ENCODE results near the gene SDHAF4.

SDHAF4 gene

GRCh38 chr6:70622461-70622860 is 55.7 kb downstream of the SDHAF4 start:
- no peak for TF ChIP-seq POLR2AphosphoS5 (IDR thresholded peaks at IDR 0.05; ENCODE audit: low read depth, low read length)
- TF ChIP-seq SPI1 (IDR thresholded peaks at IDR 0.05; ENCODE audit: low read depth, low read length), result no peak
- TF ChIP-seq POLR2A (IDR thresholded peaks at IDR 0.05; ENCODE audit: low read depth, low read length), result no peak
- FAIRE-seq, result no peak
- DNase-seq (ENCODE audit: insufficient read length, low spot score), result no peak

- no peak for TF ChIP-seq POLR2A (IDR thresholded peaks at IDR 0.05; ENCODE audit: low read depth, low read length)
- TF ChIP-seq POU2F2 (IDR thresholded peaks at IDR 0.05; ENCODE audit: low read depth, low read length), result no peak
- TF ChIP-seq POLR2AphosphoS5 (IDR thresholded peaks at IDR 0.05; ENCODE audit: low read depth, low read length), result no peak
- TF ChIP-seq PAX5 (IDR thresholded peaks at IDR 0.05; ENCODE audit: insufficient read depth, low read length, severe bottlenecking), result no peak
- TF ChIP-seq TAF1 (IDR thresholded peaks at IDR 0.05; ENCODE audit: low read depth, low read length), result no peak
- no peak for TF ChIP-seq SPI1 (IDR thresholded peaks at IDR 0.05; ENCODE audit: low read depth, low read length)
- FAIRE-seq (no peak), DNase-seq (ENCODE audit: insufficient read length, low spot score) (no peak)
Observed at GRCh38 chr6:70625436-70625835, 58.7 kb downstream of the SDHAF4 start.

DNA sequence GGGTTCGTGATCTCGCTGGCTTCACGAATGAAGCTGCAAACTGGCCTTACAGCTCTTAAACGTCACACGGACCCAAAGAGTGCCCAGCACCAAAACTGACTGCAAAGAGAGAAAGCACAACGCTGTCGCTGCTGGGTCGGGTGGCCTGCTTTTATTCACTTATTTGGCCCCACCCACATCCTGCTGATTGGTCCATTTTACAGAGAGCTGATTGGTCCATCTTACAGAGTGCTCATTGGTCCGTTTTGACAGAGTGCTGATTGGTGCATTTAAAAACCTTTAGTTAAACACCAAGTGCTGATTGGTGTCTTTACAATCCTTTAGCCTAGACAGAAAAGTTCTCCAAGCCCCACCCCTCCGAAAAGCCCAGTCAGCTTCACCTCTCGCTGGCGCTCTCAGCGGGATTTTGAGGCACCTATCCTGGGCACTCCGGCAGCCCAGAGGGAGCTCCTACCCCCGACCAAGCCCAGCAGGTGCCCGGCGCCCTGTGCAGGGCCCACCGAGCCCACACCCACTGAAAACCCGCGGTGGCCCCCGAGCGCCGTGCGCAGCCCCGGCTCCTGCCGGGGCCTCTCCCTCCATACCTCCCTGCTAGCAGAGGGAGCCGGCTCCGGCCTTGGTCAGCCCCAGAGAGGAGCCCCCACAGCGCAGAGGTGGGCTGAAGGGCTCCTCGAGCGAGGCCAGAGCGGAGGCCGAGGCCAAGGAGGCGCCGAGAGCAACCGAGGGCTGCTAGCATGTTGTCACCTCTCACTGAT is 60.9 kb downstream of the SDHAF4 start:
- FAIRE-seq (no peak), DNase-seq (ENCODE audit: insufficient read length, low spot score) (no peak)
- no peak for TF ChIP-seq TAF1 (IDR thresholded peaks at IDR 0.05; ENCODE audit: low read depth, low read length)

DNA sequence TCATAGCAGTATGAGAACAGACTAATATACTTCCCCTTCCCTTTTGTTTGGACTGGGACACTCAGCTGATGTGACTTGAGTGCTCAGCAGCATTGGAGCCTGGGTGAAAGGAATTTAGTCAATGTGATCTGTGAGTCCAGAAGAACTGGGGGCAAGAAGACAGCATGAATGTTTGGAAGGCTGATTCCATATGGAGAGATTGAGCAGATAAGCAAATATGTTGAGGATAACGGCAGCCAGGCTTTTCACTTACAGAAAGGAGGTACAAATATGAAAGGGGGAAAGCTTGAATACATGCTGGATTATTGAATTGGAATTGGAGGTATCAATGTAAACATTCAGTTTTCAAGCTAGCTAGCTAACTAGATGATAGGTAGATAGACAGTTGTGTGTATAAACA is 63.2 kb downstream of the SDHAF4 start:
- FAIRE-seq (no peak), DNase-seq (ENCODE audit: insufficient read length, low spot score) (no peak)
- no peak for TF ChIP-seq PAX5 (IDR thresholded peaks at IDR 0.05; ENCODE audit: insufficient read depth, low read length, severe bottlenecking)
- no peak for TF ChIP-seq TAF1 (IDR thresholded peaks at IDR 0.05; ENCODE audit: low read depth, low read length)
- TF ChIP-seq POLR2A (IDR thresholded peaks at IDR 0.05; ENCODE audit: low read depth, low read length), result no peak
- no peak for TF ChIP-seq POLR2AphosphoS5 (IDR thresholded peaks at IDR 0.05; ENCODE audit: low read depth, low read length)
- no peak for TF ChIP-seq POU2F2 (IDR thresholded peaks at IDR 0.05; ENCODE audit: low read depth, low read length)
- no peak for TF ChIP-seq SPI1 (IDR thresholded peaks at IDR 0.05; ENCODE audit: low read depth, low read length)

DNA sequence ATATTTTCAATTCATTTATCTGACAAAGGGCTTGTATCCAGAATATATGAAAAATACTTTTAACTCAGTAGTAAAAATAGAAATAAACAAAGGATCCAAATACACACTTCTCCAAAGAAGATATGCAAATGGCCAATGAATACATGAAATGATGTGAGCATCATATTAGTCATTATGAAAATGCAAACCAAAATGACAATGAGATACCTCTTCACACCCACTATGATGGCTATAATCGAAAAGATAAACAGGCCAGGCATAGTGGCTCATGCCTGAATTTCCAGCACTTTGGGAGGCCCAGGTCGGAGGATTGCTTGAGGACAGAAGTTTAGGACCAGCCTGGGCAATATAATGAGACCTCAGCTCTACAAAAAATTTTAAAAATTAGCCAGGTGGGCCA is 67.1 kb downstream of the SDHAF4 start:
- DNase-seq (ENCODE audit: insufficient read length, low spot score) (no peak), FAIRE-seq (no peak)
- TF ChIP-seq TAF1 (IDR thresholded peaks at IDR 0.05; ENCODE audit: low read depth, low read length) (no peak), POLR2AphosphoS5 (IDR thresholded peaks at IDR 0.05; ENCODE audit: low read depth, low read length) (no peak)

GRCh38 chr6:70636596-70636995 is 69.9 kb downstream of the SDHAF4 start:
- TF ChIP-seq SPI1 (IDR thresholded peaks at IDR 0.05; ENCODE audit: low read depth, low read length) (no peak), POLR2A (IDR thresholded peaks at IDR 0.05; ENCODE audit: low read depth, low read length) (no peak), POLR2AphosphoS5 (IDR thresholded peaks at IDR 0.05; ENCODE audit: low read depth, low read length) (no peak), POU2F2 (IDR thresholded peaks at IDR 0.05; ENCODE audit: low read depth, low read length) (no peak), TAF1 (IDR thresholded peaks at IDR 0.05; ENCODE audit: low read depth, low read length) (no peak), PAX5 (IDR thresholded peaks at IDR 0.05; ENCODE audit: insufficient read depth, low read length, severe bottlenecking) (no peak)
- FAIRE-seq, result no peak
- no peak for DNase-seq (ENCODE audit: insufficient read length, low spot score)

- FAIRE-seq (no peak), DNase-seq (ENCODE audit: insufficient read length, low spot score) (no peak)
- TF ChIP-seq PAX5 (IDR thresholded peaks at IDR 0.05; ENCODE audit: insufficient read depth, low read length, severe bottlenecking), result no peak
- no peak for TF ChIP-seq TAF1 (IDR thresholded peaks at IDR 0.05; ENCODE audit: low read depth, low read length)
- no peak for TF ChIP-seq SPI1 (IDR thresholded peaks at IDR 0.05; ENCODE audit: low read depth, low read length)
- no peak for TF ChIP-seq POU2F2 (IDR thresholded peaks at IDR 0.05; ENCODE audit: low read depth, low read length)
- no peak for TF ChIP-seq POLR2A (IDR thresholded peaks at IDR 0.05; ENCODE audit: low read depth, low read length)
- TF ChIP-seq POLR2AphosphoS5 (IDR thresholded peaks at IDR 0.05; ENCODE audit: low read depth, low read length), result no peak
Observed at GRCh38 chr6:70638468-70638867, 71.7 kb downstream of the SDHAF4 start.
